ENCODE measurements around the gene WNT7A.

DNA sequence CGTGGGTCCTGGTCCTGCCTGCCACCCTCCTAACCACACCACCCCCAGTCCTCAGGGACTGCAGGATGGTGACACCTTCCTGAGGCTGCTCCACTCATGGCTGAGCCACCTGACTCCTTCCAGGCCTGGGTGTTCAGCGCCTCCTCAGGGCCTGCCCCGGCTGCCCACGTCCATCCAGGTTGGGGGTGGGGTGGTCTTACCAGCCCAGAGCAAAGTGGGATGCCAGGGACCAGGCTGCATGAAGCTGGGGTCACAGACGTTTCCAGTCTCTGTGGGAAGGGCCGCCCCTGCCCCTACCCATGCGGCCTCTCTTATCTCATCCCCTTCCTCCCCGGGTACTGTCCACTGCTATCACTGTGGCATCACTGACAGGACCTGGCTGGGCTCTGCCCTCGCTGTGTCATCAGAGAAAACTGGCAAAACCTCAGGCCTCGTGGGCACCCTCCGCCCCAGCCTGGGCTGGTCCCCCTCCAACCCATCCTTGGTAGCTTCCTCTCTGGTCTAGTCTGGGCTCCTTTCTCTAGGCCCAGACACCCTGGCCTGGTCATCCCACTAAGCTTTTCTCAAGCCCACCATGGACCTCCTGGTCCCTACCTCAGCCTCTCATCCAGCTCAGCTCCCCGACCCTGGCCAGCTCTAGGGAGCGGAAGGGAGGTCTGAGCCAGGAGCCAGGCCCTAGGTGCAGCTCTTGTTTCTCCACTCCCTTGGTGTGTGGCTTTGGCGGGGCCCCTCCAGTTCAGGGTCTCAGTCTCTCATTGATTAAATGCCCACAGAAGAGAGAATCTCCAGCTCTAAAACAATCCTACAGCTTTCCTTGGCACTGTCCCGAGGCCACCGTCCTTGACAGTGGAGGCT, 32.9 kb downstream of the WNT7A start:
- TF ChIP-seq POLR2AphosphoS5 (IDR thresholded peaks at IDR 0.05; ENCODE audit: low read depth, low read length), result no peak
- no peak for TF ChIP-seq TAF1 (IDR thresholded peaks at IDR 0.05; ENCODE audit: borderline replicate concordance, insufficient read depth, low read length)
- TF ChIP-seq, protein P1, sequence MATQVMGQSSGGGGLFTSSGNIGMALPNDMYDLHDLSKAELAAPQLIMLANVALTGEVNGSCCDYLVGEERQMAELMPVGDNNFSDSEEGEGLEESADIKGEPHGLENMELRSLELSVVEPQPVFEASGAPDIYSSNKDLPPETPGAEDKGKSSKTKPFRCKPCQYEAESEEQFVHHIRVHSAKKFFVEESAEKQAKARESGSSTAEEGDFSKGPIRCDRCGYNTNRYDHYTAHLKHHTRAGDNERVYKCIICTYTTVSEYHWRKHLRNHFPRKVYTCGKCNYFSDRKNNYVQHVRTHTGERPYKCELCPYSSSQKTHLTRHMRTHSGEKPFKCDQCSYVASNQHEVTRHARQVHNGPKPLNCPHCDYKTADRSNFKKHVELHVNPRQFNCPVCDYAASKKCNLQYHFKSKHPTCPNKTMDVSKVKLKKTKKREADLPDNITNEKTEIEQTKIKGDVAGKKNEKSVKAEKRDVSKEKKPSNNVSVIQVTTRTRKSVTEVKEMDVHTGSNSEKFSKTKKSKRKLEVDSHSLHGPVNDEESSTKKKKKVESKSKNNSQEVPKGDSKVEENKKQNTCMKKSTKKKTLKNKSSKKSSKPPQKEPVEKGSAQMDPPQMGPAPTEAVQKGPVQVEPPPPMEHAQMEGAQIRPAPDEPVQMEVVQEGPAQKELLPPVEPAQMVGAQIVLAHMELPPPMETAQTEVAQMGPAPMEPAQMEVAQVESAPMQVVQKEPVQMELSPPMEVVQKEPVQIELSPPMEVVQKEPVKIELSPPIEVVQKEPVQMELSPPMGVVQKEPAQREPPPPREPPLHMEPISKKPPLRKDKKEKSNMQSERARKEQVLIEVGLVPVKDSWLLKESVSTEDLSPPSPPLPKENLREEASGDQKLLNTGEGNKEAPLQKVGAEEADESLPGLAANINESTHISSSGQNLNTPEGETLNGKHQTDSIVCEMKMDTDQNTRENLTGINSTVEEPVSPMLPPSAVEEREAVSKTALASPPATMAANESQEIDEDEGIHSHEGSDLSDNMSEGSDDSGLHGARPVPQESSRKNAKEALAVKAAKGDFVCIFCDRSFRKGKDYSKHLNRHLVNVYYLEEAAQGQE (IDR thresholded peaks at IDR 0.05; ENCODE audit: insufficient read depth in 1 of 2, low read depth in 2 of 2, low read length in 2 of 2), result no peak

All from PFSK-1 (cell line).